Gastrocnemius medialis (tissue), 4 donors: ENCODE results near the gene ZDHHC14. TPM values are rescaled to one million over a fixed set of nuclear protein-coding genes. Genes with fewer than 3 reads are reported as not detected.
A peak's percentile ranks its signal among the peaks of the same experiment; 100 is the strongest.

ENCODE experiments used
- ATAC-seq, 2 donors: fragments of 150-250 bp; one replicate each; pipeline ENCODE4 v1.9.1; 2016
- DNase-seq, 2 donors: peaks; one replicate each; pipeline ENCODE4 v3.0.0-alpha.2; 2019
- H3K27ac ChIP-seq, 4 donors: fragments of 200-600 bp; sonication (generic); 1 replicate in 1 of 4; 2 replicates in 3 of 4; pipeline ENCODE4 v1.5.1; 2016 to 2018; ENCODE audit warnings: mild to moderate bottlenecking in 2 of 4, moderate library complexity in 1 of 4
- H3K27me3 ChIP-seq, 3 donors: fragments of 200-600 bp; sonication (generic) in 2 of 3; 1 replicate in 1 of 3; 2 replicates in 2 of 3; pipeline versions ENCODE4 v1.5.1 to v1.6.0; 2016 to 2019; ENCODE audit warnings: mild to moderate bottlenecking in 1 of 3, moderate library complexity in 1 of 3
- H3K36me3 ChIP-seq, 2 donors: fragments of 200-600 bp; sonication (generic) in 1 of 2; one replicate each; pipeline ENCODE4 v1.5.1; 2017 to 2018
- H3K4me1 ChIP-seq, 2 donors: fragments of 200-600 bp; sonication (generic) in 1 of 2; one replicate each; pipeline ENCODE4 v1.5.1; 2016 to 2017; ENCODE audit warnings: mild to moderate bottlenecking in 2 of 2
- H3K4me3 ChIP-seq, 4 donors: fragments of 200-600 bp; sonication (generic) in 3 of 4; 1 replicate in 1 of 4; 2 replicates in 3 of 4; pipeline ENCODE4 v1.5.1; 2016 to 2019; ENCODE audit warnings: mild to moderate bottlenecking in 2 of 4
- H3K9me3 ChIP-seq, 3 donors: fragments of 200-600 bp; sonication (generic) in 2 of 3; 1 replicate in 1 of 3; 2 replicates in 2 of 3; pipeline ENCODE4 v1.5.1; 2016 to 2019
- CTCF ChIP-seq, 5 experiments: fragments of 450-650 bp in 3 of 5; fragments of 200-600 bp in 2 of 5; sonication (generic) in 2 of 5; IDR thresholded peaks in 4 of 5; conservative IDR thresholded peaks in 1 of 5; 1 replicate in 4 of 5; 2 replicates in 1 of 5; pipeline ENCODE4 v1.5.1; 2016 to 2019; ENCODE audit warnings: antibody characterized with exemption in 5 of 5, mild to moderate bottlenecking in 3 of 5, moderate library complexity in 3 of 5
- POLR2A ChIP-seq, 2 donors: fragments of 450-650 bp; IDR thresholded peaks; one replicate each; pipeline ENCODE4 v1.6.1; 2017; ENCODE audit warnings: antibody characterized with exemption in 2 of 2, mild to moderate bottlenecking in 2 of 2, moderate library complexity in 2 of 2
- in situ Hi-C, 4 donors: fragments of 200-750 bp; cut with MboI; loops; one replicate each; pipeline versions ENCODE4 v1.15.0 to v1.8.0; 2017; ENCODE audit warnings: low sequenced_read_pairs in 4 of 4
- intact Hi-C: fragments of 100-400 bp; cut with DNase I; formaldehyde crosslinking; loops from one replicate; pipeline ENCODE4 v1.15.1; 2023; ENCODE audit warnings: low total_unique reads
- total RNA-seq, 4 donors: library from RNA; depleted of rRNA; stranded (reverse); fragments of >200 nt; gene quantifications; one replicate each; pipeline versions ENCODE4 v1.1.0 to v1.2.3, GENCODE V29; 2016

ZDHHC14 gene
- total RNA-seq, 4 donors from 2014 or later = 3.7 to 7.7 (median 5.9) TPM

DNA sequence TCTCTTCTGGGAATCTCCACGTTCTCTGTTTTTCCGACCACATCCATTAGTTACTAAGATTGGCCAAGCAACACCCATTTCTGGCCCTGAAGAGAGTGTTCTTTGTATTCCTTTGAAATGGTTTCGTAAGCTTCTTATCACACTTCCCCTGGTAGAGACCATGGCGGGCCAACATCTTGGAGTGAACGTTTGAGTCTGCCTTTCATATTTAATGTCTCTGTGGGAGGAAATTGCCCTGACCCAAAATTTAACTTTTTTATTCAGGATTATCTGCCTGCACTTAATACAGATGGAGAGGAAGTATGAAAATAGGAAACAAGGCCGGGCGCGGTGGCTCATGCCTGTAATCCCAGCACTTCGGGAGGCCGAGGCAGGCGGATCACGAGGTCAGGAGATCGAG, 265.0 kb downstream of the ZDHHC14 start:
- H3K27ac ChIP-seq = no peak overlapping the region
- in situ Hi-C loops (no loop called here), intact Hi-C loops (no loop called here)
- no peaks in the 10 kb centered on the region for H3K36me3 ChIP-seq
- H3K4me1 ChIP-seq = peaks cover 5 to 9% of the 10 kb centered on the region in 2 donors
- DNase-seq = no peak
- ATAC-seq = no peak
- H3K9me3 ChIP-seq = no peaks in the 10 kb centered on the region
- no peak overlapping the region for H3K4me3 ChIP-seq
- TF ChIP-seq POLR2A (IDR thresholded peaks at IDR 0.05) = no peak
- TF ChIP-seq CTCF (IDR thresholded peaks at IDR 0.05 in 4 of 5, conservative IDR thresholded peaks at IDR 0.05 in 1 of 5) = no peak
- H3K27me3 ChIP-seq = no peaks in the 10 kb centered on the region

DNA sequence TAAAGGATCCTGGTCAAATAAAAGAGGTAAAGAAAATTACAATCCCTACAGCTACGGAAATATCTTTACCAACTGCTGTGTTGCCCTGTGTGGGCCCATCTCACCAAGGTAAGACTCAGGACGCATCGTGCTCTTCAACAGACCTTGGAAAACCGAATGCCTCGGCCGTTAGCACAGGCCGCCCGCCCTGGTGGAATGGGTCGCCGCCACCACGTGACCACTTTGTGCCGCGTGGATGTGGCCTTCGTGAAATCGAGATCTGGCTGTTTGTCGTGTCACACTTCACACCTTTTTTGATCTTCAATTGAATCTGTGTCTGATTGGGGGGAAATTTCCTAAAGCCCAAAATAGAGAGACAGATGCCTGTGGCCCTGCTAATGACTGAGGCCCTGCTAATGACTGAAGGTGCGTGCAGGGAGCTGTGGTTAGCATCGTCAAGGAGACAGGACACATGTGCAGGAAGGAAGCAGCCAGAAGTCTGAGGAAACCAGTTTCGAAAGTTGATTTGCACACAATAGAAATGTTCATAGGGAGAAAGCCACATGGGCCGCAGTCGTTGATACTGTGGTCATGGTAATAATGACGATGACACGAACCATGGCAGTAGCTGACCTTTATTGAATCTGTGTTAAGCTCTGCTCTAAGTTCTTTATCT, 266.4 kb downstream of the ZDHHC14 start:
- in situ Hi-C loops (no loop called here), intact Hi-C loops (no loop called here)
- Histone ChIP-seq H3K4me3 (no peak overlapping the region), H3K27ac (no peak overlapping the region), H3K36me3 (no peaks in the 10 kb centered on the region), H3K27me3 (no peaks in the 10 kb centered on the region), H3K4me1 (peaks cover 5 to 9% of the 10 kb centered on the region in 2 donors), H3K9me3 (no peaks in the 10 kb centered on the region)
- TF ChIP-seq CTCF (IDR thresholded peaks at IDR 0.05 in 4 of 5, conservative IDR thresholded peaks at IDR 0.05 in 1 of 5) (no peak), POLR2A (IDR thresholded peaks at IDR 0.05) (no peak)
- ATAC-seq (no peak), DNase-seq (no peak)

DNA sequence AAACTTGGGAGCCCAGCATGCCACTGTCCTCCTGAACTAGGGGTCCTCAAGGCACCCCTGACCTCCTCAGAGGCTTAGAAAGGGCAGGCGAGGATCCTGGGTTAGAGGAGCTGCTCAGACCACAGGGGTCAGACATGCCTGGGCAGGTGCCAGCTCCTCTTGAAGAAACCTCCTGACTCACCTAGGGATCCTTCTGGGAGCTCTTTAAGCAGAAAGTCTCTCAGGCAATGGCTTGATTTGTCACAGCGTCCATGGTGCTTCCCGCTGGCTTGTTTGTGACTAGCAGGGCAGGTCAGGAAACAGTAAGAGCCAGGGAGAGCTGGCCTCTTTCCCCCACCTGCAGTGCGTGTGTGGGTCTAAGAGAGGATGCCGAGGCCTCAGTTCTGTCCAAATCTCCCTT, 267.6 kb downstream of the ZDHHC14 start:
- no peak for ATAC-seq
- Histone ChIP-seq H3K4me3 (no peak overlapping the region), H3K27me3 (no peaks in the 10 kb centered on the region), H3K36me3 (peaks cover 0 to 2% of the 10 kb centered on the region in 2 donors), H3K27ac (no peak overlapping the region), H3K9me3 (no peaks in the 10 kb centered on the region), H3K4me1 (peaks cover 5 to 9% of the 10 kb centered on the region in 2 donors)
- intact Hi-C loops (no loop called here), in situ Hi-C loops (no loop called here)
- no peak for TF ChIP-seq CTCF (IDR thresholded peaks at IDR 0.05 in 4 of 5, conservative IDR thresholded peaks at IDR 0.05 in 1 of 5)
- no peak for TF ChIP-seq POLR2A (IDR thresholded peaks at IDR 0.05)
- DNase-seq = no peak

DNA sequence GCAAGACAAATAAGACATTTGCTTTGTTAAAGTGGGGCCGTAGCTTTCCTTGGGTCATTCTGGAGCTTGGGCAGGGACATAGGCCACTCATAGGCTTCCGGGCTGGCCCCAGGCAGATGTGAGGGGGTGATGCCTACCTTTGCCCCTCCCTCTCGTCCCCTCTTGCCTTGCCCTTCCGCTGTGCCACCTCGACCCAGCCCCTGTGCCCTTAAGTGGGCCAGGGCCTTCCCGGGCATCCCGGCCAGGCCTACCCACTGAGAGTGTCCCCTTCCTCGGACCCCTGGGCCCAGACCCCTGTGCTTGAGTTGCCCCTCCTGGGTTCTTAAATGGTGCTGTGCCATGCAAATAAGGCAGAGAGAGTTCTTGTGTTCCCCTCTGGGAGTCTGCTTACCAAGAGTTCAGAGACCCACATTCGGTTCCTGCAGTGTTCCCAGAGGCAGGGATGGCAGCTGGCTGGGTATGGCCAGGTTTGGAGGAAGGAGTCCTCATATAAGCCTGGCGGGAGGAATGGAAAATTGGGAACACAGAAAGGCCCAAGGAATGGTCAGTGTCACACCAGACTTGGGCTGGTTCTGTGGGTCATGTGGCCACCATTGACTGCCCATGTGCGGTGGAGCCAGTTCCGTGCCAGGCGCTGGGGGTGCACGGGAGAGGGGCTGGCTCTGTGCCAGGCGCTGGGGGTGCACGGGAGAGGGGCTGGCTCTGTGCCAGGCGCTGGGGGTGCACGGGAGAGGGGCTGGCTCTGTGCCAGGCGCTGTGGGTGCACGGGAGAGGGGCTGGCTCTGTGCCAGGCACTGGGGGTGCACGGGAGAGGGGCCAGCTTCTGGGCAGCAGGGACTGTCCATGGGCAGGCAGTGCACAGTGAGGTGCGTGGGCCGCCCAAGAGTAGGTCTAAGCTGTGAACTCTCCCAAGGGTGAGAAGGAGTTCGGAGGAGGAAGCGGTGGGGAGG, 268.6 kb downstream of the ZDHHC14 start:
- Histone ChIP-seq H3K27ac (no peak overlapping the region), H3K9me3 (no peaks in the 10 kb centered on the region), H3K36me3 (peaks cover 0 to 9% of the 10 kb centered on the region in 2 donors), H3K27me3 (no peaks in the 10 kb centered on the region), H3K4me1 (peaks cover 5 to 9% of the 10 kb centered on the region in 2 donors), H3K4me3 (peak overlapping the region in 1 of 4 donors; percentile 9)
- in situ Hi-C loops (no loop called here), intact Hi-C loops (no loop called here)
- TF ChIP-seq CTCF (IDR thresholded peaks at IDR 0.05 in 4 of 5, conservative IDR thresholded peaks at IDR 0.05 in 1 of 5) (no peak), POLR2A (IDR thresholded peaks at IDR 0.05) (no peak)
- ATAC-seq (no peak), DNase-seq (no peak)
